PC-3 (cell line): ENCODE measurements around the gene CAST.

ENCODE experiments used
- EZH2 ChIP-seq: fragments of 300-600 bp; sonication (generic); IDR thresholded peaks from one replicate; pipeline ENCODE4 v1.6.1; 2017; ENCODE audit warnings: antibody characterized with exemption, mild to moderate bottlenecking, low read length; ENCODE audit not compliant: unreplicated experiment
- EZH2phosphoT487 ChIP-seq: fragments of 300-600 bp; sonication (generic); IDR thresholded peaks from 2 replicates; pipeline ENCODE4 v1.6.1; 2018; ENCODE audit warnings: mild to moderate bottlenecking, antibody characterized with exemption, low read length, borderline replicate concordance
- TF ChIP-seq, protein P1 (sequence below): fragments of 300-600 bp; sonication (generic); conservative IDR thresholded peaks from 2 replicates; pipeline ENCODE4 v1.5.1; 2017; ENCODE audit warnings: antibody characterized with exemption, low read depth, mild to moderate bottlenecking, low read length

DNA sequence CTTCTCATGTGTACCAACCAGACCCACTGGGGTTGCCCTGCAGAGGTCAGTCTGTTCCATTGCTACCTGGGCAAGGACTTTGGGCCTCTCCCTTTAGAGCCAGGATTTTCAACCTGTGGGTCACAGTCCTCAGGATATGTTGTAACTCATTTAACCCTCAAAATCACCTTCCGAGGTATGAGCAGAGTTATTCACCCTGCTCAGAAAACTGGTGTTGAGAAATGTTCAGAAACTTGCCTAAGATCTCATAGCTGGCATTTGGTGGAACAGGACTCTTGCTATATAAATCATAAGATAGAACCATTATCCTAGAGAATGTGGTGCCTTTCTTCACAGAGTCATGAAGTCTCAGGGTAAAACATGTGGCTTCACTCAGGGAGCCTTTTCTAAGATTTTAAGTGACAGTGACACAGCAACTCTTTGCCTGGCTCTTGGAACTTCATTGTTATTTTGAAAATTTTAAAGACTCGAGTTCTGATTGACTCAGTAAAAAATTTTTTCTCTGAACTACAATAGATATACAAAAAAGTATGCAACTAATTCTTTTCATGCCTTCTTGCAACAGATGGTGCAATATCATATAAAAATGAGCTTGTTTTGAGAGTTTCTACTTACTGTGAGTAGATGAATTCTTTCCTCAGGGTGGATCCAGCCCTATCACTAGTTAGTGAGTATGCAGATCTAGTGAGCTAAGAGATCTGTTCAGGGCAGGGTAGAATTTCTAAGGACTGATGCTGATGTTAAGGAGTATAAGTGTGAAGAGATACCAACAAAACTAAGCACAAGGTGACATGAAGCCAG lies 29.5 kb downstream of the CAST start:
- TF ChIP-seq, protein P1, sequence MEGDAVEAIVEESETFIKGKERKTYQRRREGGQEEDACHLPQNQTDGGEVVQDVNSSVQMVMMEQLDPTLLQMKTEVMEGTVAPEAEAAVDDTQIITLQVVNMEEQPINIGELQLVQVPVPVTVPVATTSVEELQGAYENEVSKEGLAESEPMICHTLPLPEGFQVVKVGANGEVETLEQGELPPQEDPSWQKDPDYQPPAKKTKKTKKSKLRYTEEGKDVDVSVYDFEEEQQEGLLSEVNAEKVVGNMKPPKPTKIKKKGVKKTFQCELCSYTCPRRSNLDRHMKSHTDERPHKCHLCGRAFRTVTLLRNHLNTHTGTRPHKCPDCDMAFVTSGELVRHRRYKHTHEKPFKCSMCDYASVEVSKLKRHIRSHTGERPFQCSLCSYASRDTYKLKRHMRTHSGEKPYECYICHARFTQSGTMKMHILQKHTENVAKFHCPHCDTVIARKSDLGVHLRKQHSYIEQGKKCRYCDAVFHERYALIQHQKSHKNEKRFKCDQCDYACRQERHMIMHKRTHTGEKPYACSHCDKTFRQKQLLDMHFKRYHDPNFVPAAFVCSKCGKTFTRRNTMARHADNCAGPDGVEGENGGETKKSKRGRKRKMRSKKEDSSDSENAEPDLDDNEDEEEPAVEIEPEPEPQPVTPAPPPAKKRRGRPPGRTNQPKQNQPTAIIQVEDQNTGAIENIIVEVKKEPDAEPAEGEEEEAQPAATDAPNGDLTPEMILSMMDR, result no peak
- TF ChIP-seq EZH2phosphoT487, result no peak
- no peak for TF ChIP-seq EZH2
